ENCODE measurements around the gene SHISA5.

DNA sequence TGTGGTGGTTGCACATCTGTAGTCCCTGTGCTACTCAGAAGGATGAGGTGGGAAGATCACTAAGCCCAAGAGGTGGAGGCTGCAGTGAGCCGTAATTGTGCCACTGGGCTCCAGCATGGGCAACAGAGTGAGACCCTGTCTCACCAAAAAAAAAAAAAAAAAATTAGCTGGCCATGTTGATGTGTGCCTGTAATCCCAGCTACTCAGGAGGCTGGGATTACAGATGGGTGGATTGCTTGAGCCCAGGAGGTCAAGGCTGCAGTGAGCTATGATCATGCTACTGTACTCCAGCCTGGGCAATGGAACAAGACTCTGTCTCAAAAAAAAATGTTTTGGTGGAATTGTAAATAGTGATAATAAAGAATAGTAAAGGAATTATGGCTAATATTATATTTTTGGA is 47.5 kb downstream of the SHISA5 start:
- TF ChIP-seq POLR2AphosphoS5 (IDR thresholded peaks at IDR 0.05; ENCODE audit: borderline replicate concordance, low read depth, low read length) (no peak), EZH2 (IDR thresholded peaks at IDR 0.05) (no peak)

Data from SK-N-MC (cell line).